Activated CD4-positive, alpha-beta T cell treated with anti-CD3 and anti-CD28 coated beads, Interleukin-2, amount 50 U/mL, for 24 hours (primary cell): ENCODE results near the gene PARP15.
"Not testable (repeated sequence)": the region's sequence is repeated elsewhere in the genome, so short reads cannot be mapped to it uniquely, and the experiment has no call there.

ENCODE experiments used
- DNase-seq, 2 donors: peaks; one replicate each; pipeline ENCODE4 v3.0.0-alpha.2; 2020; ENCODE audit warnings: low read depth in 1 of 2, low spot score in 1 of 2

PARP15 gene

DNA sequence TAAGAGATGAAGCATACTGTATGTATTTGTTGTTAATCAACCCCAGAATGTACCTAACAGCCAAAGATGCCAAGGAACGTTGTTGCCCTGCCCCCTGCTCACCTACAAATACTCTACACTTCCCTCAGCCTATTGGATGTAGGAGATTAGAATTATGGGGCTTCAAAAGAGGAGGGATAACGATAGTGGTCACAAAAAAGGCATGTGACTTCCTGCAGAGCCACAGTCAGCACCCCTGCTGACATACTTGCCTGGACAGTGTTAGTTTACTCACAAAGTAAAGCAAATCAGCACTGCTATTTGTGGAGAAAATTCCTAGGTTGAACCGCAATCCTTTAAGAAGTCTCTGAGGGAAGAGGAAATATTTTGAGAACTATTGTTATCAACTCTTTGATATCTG, 37.9 kb downstream of the PARP15 start:
- DNase-seq, result no peak

DNA sequence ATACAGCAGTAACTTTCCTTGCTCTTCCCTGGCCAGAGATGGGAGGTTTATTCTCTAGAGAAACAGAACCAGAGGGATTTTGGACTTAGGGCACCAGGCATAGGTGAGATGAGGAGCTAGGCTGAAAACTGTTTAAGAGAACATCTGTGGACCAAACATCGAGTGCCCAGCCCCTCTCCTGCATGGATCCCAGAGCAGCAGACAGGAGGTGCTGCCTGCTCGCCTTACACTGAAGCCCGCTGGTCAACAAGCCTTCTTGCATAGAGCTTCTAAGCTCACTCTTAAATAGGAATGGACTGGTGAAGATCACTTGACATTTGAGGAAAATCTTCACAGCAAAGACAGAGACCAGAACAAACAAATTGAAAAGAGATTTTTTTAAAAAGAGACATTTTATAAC, 41.2 kb downstream of the PARP15 start:
- DNase-seq, result no peak

DNA sequence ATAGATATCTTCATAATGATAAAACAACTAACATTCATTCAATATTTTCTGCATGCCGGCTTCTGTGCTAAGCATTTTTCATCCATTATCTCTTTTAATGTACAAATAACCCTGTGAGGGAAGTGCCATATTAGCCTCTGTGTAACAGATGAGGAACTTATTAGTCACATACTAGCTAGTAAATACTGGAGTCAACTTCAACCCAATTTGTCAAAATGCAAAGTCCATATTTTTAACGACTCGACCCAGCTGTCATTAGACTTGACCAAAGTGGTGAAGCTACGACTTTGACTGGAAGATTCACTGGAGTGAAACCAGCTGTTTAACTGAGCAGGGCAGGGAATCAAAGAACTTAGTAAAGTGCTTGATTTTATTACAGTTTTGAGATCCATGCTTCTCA, 41.6 kb downstream of the PARP15 start:
- no peak for DNase-seq

DNA sequence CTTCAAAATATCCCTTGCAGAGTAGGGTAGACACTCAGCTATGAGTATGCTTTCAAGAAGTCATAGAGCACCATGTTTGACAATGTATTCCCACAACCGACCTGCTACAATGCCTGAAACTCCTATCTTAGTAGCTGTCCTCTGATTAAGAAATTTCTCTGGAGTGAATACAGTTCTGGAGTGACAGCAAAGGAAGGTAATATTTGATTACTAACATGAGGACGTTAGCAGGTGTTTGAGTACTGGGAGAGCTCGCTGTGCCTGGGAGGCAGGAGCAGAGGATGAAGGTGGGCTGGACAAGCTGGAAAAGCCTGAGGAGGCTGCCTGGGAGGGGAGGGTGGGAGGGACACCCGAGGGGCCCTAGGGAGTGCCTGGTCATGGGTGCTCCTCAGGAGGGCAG, 42.9 kb downstream of the PARP15 start:
- DNase-seq, result no peak

DNA sequence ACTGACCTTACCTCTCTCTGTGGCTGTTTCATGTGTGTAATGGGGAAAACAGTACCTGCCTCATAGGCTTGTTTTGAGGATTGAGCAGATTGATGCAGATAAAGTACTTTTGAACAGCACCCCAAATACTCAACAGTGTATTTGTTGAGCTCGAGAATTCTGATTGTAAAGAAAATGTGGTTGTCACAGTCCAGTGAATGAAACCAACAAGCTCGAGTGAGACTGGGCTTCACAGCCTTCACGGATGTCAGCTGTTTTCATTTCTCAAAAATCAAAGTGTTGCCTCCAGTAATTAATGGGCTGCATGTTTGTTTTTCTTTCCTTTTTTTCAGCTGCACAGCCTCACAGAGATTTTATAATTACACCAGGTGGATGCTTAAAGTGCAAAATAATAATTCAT, 43.7 kb downstream of the PARP15 start:
- DNase-seq, result no peak

DNA sequence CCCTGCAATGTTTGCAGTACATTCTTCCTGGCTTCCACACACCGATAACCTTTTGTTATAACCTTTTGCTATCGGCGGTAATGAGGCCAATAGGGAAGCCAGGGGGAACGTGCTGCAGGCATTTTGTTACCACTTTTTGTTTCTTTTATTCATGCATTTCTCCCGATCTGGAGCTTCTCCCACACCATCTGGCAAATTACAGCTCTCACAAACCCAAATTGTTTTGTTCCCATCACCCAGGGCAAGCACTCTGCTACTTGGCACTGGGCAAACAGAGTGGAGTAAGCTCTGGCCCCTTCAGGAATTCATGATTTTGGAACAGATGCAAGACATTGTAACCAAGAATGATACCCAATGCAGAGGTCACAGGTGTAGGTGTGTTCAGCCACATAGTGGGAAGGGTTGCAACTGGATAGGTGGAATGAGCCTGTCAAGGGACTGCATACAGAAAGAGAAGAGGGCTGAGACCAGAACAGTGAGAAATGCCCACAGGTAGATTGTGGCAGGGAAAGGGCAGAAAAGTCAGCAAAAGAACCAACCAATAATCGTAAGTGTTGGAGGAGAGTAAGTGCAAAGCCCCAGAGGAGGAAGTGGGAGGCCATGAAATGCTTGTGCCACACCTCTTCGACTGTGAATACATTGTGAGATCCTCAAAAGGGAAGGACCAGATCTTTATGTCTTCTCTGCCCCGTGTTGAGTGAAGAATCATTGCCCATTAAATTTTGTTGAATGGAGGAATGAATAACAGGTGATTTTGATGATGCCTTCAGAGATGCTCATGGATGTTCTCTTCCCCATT, 45.8 kb downstream of the PARP15 start:
- no peak for DNase-seq

DNA sequence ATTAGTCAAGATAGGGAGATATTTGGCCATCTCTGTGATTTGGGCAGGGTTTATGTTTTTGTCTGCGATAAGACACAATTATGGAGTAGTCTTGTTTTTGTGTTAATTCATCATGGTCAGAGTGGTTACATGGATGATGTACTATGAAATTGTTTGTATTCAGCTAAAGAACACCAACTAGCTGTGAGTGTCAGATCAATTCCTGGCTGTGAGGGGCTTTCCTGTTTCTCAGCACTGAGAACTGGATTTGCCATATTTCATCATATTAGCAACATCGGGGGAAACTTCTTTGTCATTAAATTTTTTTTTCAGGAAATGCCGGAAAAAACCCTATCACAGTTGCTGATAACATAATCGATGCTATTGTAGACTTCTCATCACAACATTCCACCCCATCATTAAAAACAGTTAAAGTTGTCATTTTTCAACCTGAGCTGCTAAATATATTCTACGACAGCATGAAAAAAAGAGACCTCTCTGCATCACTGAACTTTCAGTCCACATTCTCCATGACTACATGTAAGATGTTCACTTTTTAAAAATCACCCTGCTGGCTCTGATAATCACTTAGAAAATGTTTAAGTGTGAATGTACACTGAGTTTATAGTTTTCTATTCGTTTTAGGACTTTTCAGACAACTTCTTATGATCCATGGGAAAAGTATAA, 49.2 kb downstream of the PARP15 start:
- no peak for DNase-seq

DNA sequence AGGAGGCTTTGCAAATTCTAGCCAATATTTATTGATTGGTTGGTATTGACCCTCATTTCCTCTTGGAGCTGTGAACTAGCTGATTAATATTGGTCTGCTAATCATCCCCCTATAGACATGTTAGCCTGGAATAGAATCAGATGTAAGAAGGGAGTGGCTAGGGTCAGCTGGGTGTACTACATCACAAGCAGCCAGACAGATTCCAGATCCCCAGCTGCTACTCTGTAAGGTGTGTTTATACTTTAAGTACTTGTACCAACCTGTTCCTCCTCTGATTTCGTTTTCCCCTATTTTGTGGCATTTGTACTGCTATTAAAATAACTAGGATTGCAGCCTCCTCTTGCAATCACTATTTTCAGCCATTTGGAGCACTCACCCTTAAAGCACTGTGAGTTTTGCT, 49.9 kb downstream of the PARP15 start:
- no peak for DNase-seq

DNA sequence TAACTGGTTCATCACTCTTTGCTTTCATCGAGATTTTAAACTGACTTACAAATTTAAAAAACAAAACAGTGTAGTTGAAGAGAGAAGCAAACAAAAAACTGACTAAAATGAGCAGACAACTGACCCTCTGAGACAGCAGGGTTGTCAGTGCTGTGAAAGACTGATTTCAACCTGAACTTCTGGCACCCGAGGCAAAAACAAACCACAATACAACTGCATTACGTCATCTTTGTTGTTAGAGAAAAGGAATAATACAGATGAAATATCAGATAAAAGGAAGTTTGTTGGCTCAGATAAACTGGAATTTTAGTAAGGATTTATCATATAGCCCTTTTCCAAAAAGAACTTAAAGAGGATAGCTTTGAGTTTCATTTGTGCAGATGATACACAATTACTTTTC, 51.1 kb downstream of the PARP15 start:
- DNase-seq, result no peak

DNA sequence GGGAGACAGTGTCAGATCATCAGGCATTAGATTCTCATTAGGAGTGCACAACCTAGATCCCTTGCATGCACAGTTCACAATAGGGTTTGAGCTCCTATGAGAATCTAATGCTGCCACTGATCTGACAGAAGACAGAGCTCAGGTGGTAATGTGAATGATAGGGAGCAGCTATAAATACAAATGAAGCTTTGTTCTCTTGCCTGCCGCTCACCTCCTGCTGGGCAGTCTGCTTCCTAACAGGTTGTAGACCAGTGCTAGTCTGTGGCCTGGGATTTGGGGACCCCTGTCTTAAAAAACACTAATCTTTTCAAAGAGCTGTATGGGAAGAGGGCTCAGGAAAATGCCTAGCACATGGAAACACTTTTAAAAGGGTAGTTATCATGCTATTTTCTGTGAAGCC, 52.3 kb downstream of the PARP15 start:
- no peak for DNase-seq

DNA sequence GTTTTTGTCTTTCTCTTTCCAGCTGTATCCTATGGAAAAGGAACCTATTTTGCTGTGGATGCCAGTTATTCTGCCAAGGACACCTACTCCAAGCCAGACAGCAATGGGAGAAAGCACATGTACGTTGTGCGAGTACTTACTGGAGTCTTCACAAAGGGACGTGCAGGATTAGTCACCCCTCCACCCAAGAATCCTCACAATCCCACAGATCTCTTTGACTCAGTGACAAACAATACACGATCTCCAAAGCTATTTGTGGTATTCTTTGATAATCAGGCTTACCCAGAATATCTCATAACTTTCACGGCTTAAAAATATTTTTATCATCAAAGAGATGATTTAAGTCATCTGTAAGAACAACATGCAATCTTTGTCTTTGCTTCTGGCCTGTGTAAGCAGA, 58.3 kb downstream of the PARP15 start:
- DNase-seq, result no peak

DNA sequence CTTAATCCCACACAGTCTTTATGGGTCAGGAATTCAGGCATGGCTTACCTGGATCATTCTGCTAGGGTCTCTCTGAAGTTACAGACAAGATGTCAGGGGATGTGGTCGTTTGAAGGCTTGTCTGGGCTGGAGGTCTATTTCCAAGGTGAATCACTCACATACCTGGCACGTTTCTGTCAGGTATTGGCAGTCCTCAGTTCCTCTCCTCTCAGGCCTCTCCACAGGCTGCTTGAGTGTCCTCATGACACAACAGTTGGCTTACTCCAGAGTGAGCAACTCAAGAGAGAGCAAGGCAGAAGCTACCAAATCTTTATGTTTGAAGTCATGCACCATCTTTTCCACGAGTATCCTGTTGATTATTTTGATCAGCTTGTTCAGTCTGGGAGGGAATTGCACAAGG, 59.2 kb downstream of the PARP15 start:
- no peak for DNase-seq

DNA sequence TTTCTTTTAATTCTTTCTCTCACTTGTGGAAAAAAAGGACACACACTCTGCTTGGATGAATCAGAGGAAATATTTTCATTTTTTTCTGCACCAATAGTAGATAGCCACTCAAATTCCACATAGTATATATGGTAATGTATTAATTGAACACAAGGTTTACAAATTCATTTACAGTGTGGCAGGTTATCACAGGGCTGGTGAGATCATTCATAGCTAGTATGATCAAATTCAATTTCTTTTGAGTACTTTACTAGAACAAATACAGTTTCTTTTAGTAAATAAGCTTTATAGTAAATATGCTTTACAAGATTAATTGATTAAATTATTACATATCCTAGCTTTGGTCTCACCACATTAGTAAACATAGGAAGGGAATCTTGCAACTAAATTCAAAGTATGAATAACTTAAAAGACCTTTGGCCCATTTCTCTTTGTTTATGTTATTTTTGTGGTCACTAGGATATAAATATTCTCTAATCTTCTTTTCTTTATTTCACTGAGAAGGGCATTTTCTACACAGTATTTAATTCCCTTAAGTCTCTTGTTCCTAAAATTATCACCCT, 63.1 kb downstream of the PARP15 start:
- DNase-seq, result no peak

DNA sequence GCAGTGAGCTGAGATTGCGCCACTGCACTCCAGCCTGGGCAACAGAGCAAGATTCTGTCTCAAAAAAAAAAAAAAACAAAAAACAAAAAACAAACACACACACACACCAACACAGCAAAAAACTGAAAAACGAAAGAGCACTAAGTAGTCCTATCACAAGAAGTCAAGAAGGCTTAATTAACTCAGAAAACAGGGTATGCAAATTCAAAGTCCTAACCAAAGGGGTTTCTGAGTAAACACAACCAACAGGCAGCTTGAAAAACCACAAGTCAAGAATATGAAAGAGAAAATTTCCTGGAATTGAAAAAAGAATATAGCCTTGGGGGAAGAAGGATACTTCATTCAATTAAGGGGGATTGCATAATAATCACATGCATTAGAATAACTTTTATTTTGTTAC, 65.5 kb downstream of the PARP15 start:
- no peak for DNase-seq

DNA sequence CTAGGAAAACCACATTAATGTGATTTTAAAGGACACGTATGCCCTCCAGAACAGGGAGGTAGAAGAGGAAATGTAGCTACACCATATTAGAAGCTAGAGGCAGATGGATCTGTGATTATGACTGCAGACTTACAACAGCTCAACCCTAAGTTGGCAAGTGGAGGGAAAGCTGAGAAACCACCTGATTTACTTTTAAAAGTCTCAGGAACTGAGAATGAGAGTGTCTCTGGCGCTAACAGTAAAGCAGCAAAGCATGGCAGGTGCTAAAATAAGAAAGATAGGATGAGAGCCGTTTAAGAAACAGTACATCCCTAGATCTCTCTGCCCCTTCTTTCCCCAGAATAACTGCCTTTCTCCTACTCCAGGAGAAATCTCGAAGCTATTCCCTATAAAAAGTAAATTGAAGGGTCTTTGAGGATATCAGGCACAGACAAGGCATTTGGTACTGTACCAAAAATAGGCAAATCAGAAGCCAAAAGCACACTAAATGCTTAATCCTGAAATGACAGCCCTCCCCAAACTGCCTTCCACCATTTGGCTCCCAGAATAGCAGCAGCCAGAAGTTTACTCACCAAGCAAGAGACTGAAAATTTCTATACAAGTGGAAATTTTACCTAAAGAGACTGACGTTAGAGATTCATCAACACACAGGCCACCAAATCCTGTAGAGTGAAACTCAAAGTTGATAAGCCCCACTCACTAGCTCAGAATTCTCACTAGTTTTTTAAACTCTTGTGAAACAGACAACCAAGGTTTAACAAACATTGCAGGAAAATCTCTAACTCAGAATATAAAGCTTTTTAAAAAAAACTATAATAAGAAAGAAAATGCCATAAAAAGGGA, 68.9 kb downstream of the PARP15 start:
- DNase-seq, result no peak

DNA sequence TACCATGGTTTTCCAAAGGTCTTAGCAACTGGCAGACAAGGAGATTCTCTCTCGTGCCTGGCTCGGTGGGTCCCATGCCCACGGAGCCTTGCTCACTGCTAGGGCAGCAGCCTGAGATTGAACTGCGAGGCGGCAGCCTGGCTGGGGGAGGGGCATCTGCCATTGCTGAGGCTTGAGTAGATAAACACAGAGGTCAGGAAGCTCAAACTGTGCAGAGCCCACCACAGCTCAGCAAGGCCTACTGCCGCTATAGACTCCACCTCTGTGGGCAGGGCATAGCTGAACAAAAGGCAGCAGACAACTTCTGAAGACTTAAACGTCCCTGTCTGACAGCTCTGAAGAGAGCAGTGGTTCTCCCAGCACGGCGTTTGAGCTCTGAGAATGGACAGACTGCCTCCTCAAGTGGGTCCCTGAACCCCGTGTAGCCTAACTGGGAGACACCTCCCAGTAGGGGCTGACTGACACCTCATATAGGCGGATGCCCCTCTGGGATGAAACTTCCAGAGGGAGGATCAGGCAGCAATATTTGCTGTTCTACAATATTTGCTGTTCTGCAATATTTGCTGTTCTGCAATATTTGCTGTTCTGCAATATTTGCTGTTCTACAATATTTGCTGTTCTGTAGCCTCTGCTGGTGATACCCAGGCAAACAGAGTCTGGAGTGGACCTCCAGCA, 73.9 kb downstream of the PARP15 start:
- DNase-seq, result not testable (repeated sequence)

DNA sequence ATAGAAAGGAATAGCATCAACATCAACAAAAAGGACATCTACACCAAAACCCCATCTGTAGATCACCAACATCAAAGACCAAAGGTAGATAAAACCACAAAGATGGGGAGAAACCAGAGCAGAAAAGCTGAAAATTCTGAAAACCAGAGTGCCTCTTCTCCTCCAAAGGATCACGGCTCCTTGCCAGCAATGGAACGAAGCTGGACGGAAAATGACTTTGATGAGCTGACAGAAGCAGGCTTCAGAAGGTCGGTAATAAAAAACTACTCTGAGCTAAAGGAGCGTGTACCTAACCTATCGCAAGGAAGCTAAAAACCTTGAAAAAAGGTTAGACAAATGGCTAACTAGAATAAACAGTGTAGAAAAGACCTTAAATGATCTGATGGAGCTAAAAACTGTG, 74.5 kb downstream of the PARP15 start:
- DNase-seq, result not testable (repeated sequence)

DNA sequence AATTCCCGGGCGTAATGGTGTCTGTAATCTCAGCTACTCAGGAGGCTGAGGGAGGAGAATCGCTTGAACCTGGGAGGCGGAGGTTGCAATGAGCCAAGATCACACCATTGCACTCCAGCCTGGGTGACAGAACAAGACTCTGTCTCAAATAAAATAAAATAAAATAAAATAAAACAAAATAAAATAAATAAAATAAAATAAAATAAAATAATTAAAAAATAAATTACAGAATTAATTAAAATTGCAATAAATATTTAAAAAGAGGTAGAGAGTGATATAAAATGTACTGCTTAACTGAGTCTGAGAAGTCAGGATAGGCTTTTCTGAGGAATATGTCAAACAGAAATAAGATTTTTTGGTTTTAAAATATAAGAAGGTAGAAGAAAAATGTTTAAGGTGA, 80.9 kb downstream of the PARP15 start:
- not testable (repeated sequence) for DNase-seq

DNA sequence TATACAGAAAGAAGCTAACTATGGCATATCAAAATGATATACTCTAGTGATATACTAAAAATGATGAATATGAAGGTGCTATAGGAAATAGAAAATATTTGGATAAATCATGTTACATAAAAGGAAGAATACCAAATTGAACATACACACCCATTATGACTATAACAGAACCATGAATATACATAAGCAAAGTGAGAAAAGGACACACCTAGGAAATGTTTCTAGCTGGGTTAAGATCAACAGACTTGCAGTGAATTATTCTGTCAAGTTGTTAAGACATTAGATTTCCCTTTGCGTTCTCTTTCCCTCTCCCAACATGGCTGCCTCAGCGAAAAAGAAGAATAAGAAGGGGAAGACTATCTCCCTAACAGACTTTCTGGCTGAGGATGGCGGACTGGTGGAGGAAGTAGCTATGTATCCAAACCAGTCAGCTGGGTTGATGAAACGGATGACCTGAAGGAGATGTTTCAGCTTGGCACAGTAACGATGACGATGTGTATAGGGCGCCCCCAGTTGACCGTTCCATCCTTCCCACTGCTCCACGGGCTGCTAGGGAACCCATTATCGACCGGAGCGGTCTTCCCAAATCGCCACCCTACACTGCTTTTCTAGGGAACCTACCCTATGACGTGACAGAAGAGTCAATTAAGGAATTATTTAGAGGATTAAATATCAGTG, 83.0 kb downstream of the PARP15 start:
- no peak for DNase-seq

DNA sequence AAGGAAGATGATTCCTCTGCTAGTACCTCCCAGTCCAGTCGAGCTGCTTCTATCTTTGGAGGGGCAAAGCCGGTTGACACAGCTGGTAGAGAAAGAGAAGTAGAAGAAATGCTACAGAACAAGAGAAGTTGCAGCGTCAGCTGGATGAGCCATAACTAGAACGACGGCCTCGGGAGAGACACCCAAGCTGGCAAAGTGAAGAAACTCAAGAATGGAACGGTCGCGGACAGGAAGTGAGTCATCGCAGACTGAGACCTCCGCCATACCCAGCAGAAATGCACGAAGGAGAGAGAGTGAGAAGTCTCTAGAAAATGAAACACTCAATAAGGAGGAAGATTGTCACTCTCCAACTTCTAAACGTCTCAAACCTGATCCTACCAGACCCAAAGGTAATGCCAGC, 84.2 kb downstream of the PARP15 start:
- DNase-seq, result no peak

DNA sequence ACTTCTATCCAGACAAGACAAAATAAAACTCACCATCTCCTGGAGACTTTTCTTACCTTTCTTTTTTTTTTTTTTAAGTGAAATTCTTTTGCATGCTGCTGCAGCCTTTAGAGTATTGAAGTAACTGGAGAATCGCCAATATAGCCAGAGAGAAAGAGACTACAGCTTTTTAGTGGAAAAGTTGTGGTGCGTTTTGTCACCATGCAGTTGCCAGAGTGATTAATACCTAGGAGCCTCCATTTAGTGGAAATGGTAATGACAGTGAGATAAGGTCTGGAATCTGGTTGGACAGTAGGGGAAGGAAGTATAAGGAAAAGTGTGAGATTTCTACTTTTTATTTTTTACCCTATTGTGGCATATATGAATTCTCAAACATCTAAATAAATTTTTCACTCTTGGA, 85.1 kb downstream of the PARP15 start:
- DNase-seq, result no peak
